ENCODE measurements around the gene VSTM5. TPM values are rescaled to one million over a fixed set of nuclear protein-coding genes. Genes with fewer than 3 reads are reported as not detected.

The VSTM5 gene
- total RNA-seq, 1 experiment from 2014 or later: not detected

- DNase-seq (ENCODE audit: low read depth): peak; percentile 97
Observed at GRCh38 chr11:93842461-93842860, 8.0 kb downstream of the VSTM5 start.

DNA sequence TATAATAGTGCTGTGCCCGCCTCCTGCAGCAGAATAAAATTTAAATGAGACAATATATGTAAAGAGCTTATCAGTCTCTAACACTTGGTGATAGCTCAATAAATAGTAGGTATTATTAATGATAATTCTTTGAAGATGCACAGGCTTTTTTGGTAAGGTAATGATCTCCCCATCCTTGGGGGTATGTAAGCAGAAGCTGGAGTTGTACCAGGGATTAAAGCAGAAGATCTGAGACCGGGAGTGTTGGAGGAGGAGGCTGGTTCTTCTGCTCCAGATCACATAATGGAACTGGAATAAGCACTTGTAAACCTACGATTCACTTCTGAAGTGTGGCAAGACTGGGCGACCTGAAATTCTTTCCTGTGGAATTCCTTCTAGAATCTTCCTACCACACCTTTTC lies 8.4 kb downstream of the VSTM5 start:
- no peak for DNase-seq (ENCODE audit: low read depth)

GRCh38 chr11:93841446-93841845 lies 9.0 kb downstream of the VSTM5 start:
- DNase-seq (ENCODE audit: low read depth): no peak

- DNase-seq (ENCODE audit: low read depth): no peak
Observed at GRCh38 chr11:93840981-93841380, 9.4 kb downstream of the VSTM5 start.

GRCh38 chr11:93840180-93840579 lies 10.2 kb downstream of the VSTM5 start:
- no peak for DNase-seq (ENCODE audit: low read depth)

DNA sequence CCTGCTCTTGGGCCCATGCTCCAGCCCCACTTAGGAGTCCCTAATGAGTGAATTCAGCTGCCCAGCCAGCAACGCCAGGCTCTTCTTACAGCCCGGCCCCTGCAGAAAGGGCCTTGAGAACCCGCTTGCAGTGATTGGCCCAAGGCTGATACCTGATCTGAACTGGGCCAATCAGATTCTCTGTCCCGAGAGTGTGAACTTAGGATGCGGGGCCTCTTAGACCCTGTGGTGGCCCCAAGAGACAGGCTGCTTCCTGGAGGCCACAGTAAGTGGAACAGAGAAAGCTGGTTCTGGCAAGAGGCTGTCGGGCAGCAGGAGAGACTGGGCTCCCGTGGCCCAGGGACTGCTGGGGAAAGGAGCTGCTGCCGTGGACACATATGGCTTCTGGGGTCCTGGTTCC lies 11.5 kb downstream of the VSTM5 start:
- no peak for DNase-seq (ENCODE audit: low read depth)

DNA sequence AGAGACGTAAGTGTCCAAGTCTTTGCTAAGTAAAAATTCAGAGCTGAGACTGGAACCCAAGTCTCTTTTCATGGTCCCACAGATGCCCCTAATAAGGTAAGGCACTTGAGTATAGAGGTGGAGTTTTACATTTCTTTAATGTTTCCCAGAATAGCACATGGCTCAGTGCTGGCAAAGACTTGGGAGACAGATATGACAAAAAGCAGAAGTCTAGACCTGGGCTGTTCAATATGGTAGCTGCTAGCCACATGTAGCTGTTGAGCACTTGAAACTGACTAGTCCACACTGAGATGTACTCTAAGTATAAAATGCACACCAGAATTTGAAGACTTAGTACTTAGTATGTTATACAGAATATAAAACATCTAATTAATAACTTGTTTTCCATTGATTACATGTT lies 17.6 kb downstream of the VSTM5 start:
- DNase-seq (ENCODE audit: low read depth): no peak

- no peak for DNase-seq (ENCODE audit: low read depth)
Observed at GRCh38 chr11:93831343-93832127, 18.9 kb downstream of the VSTM5 start.

- no peak for DNase-seq (ENCODE audit: low read depth)
Observed at GRCh38 chr11:93829598-93829997, 20.8 kb downstream of the VSTM5 start.

DNA sequence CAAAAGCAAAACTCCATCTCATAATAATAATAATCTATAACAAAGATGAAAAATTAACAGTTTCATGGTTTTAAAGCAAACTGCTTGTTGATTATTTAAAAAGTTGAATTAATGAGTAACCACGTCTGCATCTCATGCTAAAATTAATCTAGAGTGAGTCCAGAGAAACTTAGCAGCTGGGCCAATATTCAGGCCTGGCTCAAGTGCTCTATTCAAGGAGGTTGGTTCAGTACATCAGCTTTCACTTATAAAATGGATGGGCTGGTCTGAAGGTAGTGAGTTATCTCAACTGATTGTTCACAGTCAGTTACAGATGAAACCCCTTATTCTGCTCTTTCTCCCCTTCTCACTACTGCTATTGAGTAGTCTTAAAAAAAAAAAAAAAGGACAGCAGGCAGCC lies 23.1 kb downstream of the VSTM5 start:
- DNase-seq (ENCODE audit: low read depth): no peak

DNA sequence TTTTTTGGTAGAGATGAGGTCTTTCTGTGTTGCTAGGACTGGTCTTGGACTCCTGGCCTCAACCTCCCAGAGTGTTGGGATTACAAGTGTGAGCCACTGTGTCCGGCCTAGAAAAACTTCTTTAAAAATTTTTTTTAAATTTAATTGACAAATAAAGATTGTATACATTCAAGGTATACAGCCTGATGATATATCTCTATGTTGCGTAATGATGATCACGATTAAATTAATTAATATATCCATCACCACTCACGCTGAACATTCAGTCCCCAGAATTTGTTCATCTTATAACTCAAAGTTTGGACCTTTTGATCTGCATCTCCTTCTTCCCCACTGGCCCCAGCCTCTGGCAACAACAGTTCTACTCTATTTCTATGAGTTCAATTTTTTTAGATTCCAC lies 27.2 kb downstream of the VSTM5 start:
- no peak for DNase-seq (ENCODE audit: low read depth)

- DNase-seq (ENCODE audit: low read depth): peak; percentile 68
Observed at GRCh38 chr11:93822359-93822758, 28.1 kb downstream of the VSTM5 start.

- DNase-seq (ENCODE audit: low read depth): no peak
Observed at GRCh38 chr11:93821617-93822016, 28.8 kb downstream of the VSTM5 start.

DNA sequence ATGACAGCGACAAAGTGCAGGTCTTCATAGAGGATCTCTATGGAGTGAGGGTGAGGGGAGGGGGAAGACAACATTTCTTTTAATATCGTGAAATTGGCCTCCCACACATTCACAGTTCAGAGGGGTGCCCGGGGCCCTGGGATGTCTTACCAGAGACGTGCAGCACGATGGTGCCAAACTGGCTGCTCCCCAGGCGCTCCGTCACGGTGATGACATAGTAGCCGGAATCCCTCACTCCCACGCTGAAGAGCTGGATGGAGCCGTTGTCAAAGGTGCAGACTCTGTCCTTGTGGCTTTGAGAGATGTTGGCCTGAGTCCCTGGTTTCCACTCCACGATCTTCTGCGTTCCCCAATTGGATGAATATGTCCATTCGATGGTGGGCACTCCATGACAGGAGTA lies 29.6 kb downstream of the VSTM5 start:
- DNase-seq (ENCODE audit: low read depth): no peak

DNA sequence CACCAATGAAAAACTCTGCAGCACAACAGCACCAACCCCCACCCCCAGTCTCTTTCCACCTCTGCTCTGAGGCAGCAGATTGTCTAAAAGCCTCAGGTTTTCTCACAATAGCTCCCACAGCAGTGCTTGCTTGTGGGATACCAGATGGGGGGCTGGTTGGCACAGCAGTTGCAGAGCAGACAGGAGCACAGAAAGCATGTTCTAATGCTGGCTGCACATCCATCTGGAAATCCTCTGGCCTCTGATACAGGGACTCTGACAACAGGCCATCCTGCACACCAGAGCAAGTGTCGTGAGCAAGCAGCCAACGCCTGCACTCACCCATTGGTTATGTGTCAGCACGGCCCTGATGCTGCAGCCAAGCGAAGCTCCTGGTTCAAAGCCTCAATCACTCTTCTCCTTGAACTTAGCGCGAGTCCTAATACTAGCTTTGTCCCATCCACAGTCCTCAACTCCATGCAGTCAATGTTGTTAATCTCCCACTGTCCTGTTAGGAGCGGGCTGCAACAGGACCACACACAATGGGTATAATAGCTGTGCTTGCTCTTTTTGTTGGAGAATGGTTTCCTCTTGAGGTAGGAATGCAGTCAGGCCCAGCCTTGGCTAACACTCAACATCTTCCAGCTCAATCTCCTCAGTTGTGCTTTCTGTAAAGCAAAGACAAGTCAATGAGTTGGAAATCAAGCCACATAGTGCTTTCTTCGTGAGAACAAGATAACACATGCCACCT lies 30.3 kb downstream of the VSTM5 start:
- DNase-seq (ENCODE audit: low read depth): no peak

- peak; percentile 8 for DNase-seq (ENCODE audit: low read depth)
Observed at GRCh38 chr11:93817426-93818348, 32.7 kb downstream of the VSTM5 start.

DNA sequence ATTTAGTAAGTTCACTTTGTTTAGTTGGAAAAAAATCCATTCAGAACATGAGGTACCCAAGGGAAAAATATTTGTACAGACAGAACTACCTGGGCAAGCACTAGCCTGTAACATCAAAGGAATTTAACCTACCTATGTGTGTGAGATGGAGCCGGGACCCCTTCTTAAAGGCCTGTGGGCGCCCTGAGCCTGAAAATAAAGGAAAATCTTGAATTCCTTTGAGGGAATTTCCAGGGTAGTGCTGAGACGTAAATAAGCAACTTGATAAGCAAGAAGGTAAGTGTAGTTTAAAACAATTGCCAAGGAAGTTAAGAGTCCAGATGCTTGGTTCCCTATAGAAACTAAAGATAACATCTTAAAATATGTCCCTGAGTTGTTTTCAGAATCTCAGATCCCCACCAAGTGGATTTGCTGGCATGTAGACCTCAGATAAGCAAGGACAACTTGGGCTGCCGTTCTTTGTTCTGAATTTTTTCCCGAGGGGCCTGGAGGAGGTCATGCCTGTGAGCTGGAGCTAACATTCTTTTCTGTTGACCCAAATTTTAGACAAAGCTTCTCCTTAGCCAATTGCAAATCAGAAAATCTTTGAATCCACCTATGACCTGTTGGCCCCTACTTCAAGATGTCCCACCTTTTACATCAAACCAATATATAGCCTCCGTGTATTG lies 35.3 kb downstream of the VSTM5 start:
- no peak for DNase-seq (ENCODE audit: low read depth)

DNA sequence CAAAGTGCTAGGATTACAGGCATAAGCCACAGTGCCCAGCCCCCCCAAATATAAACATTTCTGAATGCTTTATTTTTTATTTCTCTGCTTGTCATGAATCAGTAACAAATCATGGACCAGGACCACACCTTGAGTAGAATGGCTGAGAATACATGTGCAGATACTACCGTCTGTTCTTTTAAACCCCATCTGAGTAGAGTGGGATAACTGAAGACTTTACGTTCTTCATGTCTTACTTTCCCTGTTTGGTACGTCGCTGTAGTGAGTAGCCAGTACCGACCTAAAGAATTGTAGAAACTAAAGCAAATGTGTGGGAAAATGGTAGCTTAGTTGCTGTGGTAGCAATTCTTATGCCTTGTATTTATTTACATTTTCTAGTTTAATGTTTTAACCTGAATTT lies 36.4 kb downstream of the VSTM5 start:
- no peak for DNase-seq (ENCODE audit: low read depth)

DNA sequence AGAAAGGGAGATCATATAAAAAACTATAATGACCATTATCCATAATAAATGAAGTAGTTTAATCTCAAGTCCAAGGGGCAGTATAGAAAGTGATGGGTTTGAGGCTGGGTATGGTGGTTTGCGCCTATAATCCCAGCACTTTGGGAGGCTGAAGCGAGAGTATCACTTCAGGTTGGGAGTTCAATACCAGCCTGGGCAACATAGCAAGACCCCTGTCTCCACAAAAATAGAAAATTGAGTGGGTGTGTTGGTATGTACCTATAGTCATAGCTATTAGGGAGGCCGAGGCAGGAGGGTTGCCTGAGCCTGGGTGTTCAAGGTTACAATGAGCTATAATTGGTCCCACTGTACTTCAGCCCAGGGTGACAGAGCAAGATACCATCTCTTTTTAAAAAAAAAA lies 42.4 kb downstream of the VSTM5 start:
- no peak for DNase-seq (ENCODE audit: low read depth)

- no peak for DNase-seq (ENCODE audit: low read depth)
Observed at GRCh38 chr11:93804879-93805278, 45.5 kb downstream of the VSTM5 start.

DNA sequence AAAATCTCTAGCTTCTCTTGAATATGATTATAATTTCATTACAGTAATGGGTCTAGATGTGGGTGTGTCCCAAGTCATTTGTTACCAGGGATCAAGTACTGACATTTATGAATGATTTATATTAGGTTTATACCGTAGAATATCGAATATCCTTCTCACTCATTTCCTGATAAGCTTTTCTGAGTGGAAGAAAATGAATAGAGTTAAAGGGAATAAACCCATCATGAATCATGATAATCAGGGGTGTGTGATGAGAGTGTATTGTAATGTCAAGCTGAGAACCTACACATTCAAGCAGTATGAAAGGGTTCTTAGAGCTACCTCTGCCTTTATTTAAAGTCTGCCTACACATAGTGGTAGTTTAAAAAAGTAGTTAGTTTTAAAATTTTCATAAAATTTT lies 49.1 kb downstream of the VSTM5 start:
- no peak for DNase-seq (ENCODE audit: low read depth)

All from M059J (cell line).